ENCODE data around the gene EZH2. TPM values are rescaled to one million over a fixed set of nuclear protein-coding genes. Genes with fewer than 3 reads are reported as not detected.
A peak's percentile ranks its signal among the peaks of the same experiment; 100 is the strongest.

EZH2 gene
- total RNA-seq, 1 experiment from 2014 or later = 48.1 TPM

- Mint-ChIP-seq H3K9me3 (ENCODE audit: unreplicated experiment) (no peaks in the 10 kb centered on the region), H3K27me3 (ENCODE audit: insufficient read depth, unreplicated experiment) (no peaks in the 10 kb centered on the region), H3K4me3 (ENCODE audit: unreplicated experiment) (peak overlapping the region; percentile 34), H3K4me1 (ENCODE audit: insufficient read depth, unreplicated experiment) (peaks cover 11% of the 10 kb centered on the region), H3K27ac (ENCODE audit: low read depth, unreplicated experiment) (peak overlapping the region; percentile 89), H3K36me3 (ENCODE audit: insufficient read depth, unreplicated experiment) (peaks cover 59% of the 10 kb centered on the region)
- intact Hi-C loops (cut with micrococcal nuclease) = no loop called here
- TF ChIP-seq CTCF (IDR thresholded peaks at IDR 0.05; ENCODE audit: unreplicated experiment) = no peak
- ChIA-PET POLR2A (interaction anchor here (0.5 to 2.2 kb wide), 17 partner anchors 9 to 342 kb away, joined by 3 to 12 read pairs (median 4); partner anchors contain the start of gene CUL1), CTCF (interaction anchor here (0.6 to 2.5 kb wide), 5 partner anchors 9 to 209 kb away, joined by 3 to 11 read pairs (median 6); no protein-coding TSS in a partner anchor)
- DNase-seq (ENCODE audit: unreplicated experiment) = peak; percentile 73
- no TSS peak for BruUV-seq (replicated peaks)
These were observed 100.1 kb downstream of the EZH2 start for GRCh38 chr7:148783801-148784527.

- intact Hi-C loops (cut with micrococcal nuclease) = no loop called here
- CTCF ChIA-PET = interaction anchor here (0.6 to 2.5 kb wide), 3 partner anchors 8 to 159 kb away, joined by 3 to 11 read pairs (median 5); no protein-coding TSS in a partner anchor
- Mint-ChIP-seq H3K4me1 (ENCODE audit: insufficient read depth, unreplicated experiment) (peaks cover 11% of the 10 kb centered on the region), H3K27me3 (ENCODE audit: insufficient read depth, unreplicated experiment) (no peaks in the 10 kb centered on the region), H3K4me3 (ENCODE audit: unreplicated experiment) (no peak overlapping the region), H3K36me3 (ENCODE audit: insufficient read depth, unreplicated experiment) (peaks cover 63% of the 10 kb centered on the region), H3K9me3 (ENCODE audit: unreplicated experiment) (no peaks in the 10 kb centered on the region), H3K27ac (ENCODE audit: low read depth, unreplicated experiment) (no peak overlapping the region)
- POLR2A ChIA-PET = interaction anchor here (0.6 to 2.2 kb wide), 5 partner anchors 8 to 84 kb away, joined by 3 to 12 read pairs (median 3); partner anchors contain the start of gene CUL1
- no peak for TF ChIP-seq CTCF (IDR thresholded peaks at IDR 0.05; ENCODE audit: unreplicated experiment)
- no peak for DNase-seq (ENCODE audit: unreplicated experiment)
- BruUV-seq (replicated peaks) = no TSS peak
These were observed 101.2 kb downstream of the EZH2 start for GRCh38 chr7:148782757-148783456.

- CTCF ChIA-PET = interaction anchor here (0.6 to 2.2 kb wide), 7 partner anchors 10 to 1943 kb away, joined by 3 to 11 read pairs (median 6); no protein-coding TSS in a partner anchor
- Mint-ChIP-seq H3K9me3 (ENCODE audit: unreplicated experiment) (no peaks in the 10 kb centered on the region), H3K4me1 (ENCODE audit: insufficient read depth, unreplicated experiment) (peaks cover 16% of the 10 kb centered on the region), H3K36me3 (ENCODE audit: insufficient read depth, unreplicated experiment) (peaks cover 59% of the 10 kb centered on the region), H3K4me3 (ENCODE audit: unreplicated experiment) (no peak overlapping the region), H3K27me3 (ENCODE audit: insufficient read depth, unreplicated experiment) (no peaks in the 10 kb centered on the region), H3K27ac (ENCODE audit: low read depth, unreplicated experiment) (no peak overlapping the region)
- intact Hi-C loops (cut with micrococcal nuclease) = loop anchor here (5.0 to 10.0 kb wide), 2 partner anchors 188 to 200 kb away; no protein-coding TSS in a partner anchor
- no peak for DNase-seq (ENCODE audit: unreplicated experiment)
- no TSS peak for BruUV-seq (replicated peaks)
- no peak for TF ChIP-seq CTCF (IDR thresholded peaks at IDR 0.05; ENCODE audit: unreplicated experiment)
- POLR2A ChIA-PET = interaction anchor here (0.6 to 2.7 kb wide), 4 partner anchors 9 to 173 kb away, joined by 3 to 12 read pairs (median 3); partner anchors contain the start of gene CUL1
These were observed 109.6 kb downstream of the EZH2 start for GRCh38 chr7:148774471-148774870.

GRCh38 chr7:148773334-148773733, 110.8 kb downstream of the EZH2 start:
- H3K4me3 Mint-ChIP-seq (ENCODE audit: unreplicated experiment) = no peak overlapping the region
- no TSS peak for BruUV-seq (replicated peaks)
- H3K36me3 Mint-ChIP-seq (ENCODE audit: insufficient read depth, unreplicated experiment) = peaks cover 61% of the 10 kb centered on the region
- DNase-seq (ENCODE audit: unreplicated experiment) = no peak
- POLR2A ChIA-PET = interaction anchor here (0.6 to 2.7 kb wide), 5 partner anchors 11 to 487 kb away, joined by 3 to 12 read pairs (median 3); no protein-coding TSS in a partner anchor
- no peak for TF ChIP-seq CTCF (IDR thresholded peaks at IDR 0.05; ENCODE audit: unreplicated experiment)
- no peaks in the 10 kb centered on the region for H3K27me3 Mint-ChIP-seq (ENCODE audit: insufficient read depth, unreplicated experiment)
- peak overlapping the region; percentile 62 for H3K27ac Mint-ChIP-seq (ENCODE audit: low read depth, unreplicated experiment)
- peaks cover 16% of the 10 kb centered on the region for H3K4me1 Mint-ChIP-seq (ENCODE audit: insufficient read depth, unreplicated experiment)
- no peaks in the 10 kb centered on the region for H3K9me3 Mint-ChIP-seq (ENCODE audit: unreplicated experiment)
- CTCF ChIA-PET = interaction anchor here (0.6 to 2.2 kb wide), 6 partner anchors 9 to 315 kb away, joined by 3 to 11 read pairs (median 4); no protein-coding TSS in a partner anchor
- intact Hi-C loops (cut with micrococcal nuclease) = loop anchor here (5.0 to 10.0 kb wide), 2 partner anchors 189 to 199 kb away; no protein-coding TSS in a partner anchor

Measured in MCF 10A (cell line).